Stimulated activated CD4-positive, alpha-beta T cell treated with anti-CD3 and anti-CD28 coated beads, Interleukin-1b, Interleukin-23, amount 100 ng/mL, for 48 hours (primary cell): ENCODE results near the gene GRM7.

Experiments
- DNase-seq: peaks from one replicate; pipeline ENCODE4 v3.0.0-alpha.2; 2020

GRM7 gene

GRCh38 chr3:6985848-6986247 lies 124.9 kb downstream of the GRM7 start:
- no peak for DNase-seq

GRCh38 chr3:6989608-6990291 lies 128.8 kb downstream of the GRM7 start:
- DNase-seq, result no peak

- no peak for DNase-seq
These were observed 133.3 kb downstream of the GRM7 start for GRCh38 chr3:6994081-6994668.

GRCh38 chr3:7000501-7000900 lies 139.6 kb downstream of the GRM7 start:
- no peak for DNase-seq

DNA sequence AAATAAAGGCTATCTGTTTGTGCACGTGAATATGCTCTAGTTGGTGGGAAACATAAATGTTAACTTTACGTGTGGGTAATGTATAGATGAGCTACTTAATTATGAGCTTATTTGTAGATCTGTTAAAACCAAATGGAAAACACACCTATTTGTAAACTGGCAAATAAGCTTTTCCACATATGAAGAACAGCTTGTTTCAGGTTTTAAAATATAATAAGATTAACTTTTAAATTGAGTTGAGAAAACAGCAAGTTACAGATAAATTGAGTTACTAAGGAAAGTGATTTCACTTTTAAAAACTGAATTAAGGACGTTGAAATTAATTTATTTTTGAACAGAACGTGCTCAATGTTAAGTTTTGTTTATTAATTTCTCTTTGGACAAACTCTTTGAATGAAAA lies 140.5 kb downstream of the GRM7 start:
- no peak for DNase-seq

GRCh38 chr3:7015683-7016440 lies 154.9 kb downstream of the GRM7 start:
- DNase-seq, result no peak

GRCh38 chr3:7025581-7026300 lies 164.8 kb downstream of the GRM7 start:
- no peak for DNase-seq

- no peak for DNase-seq
These were observed 168.6 kb downstream of the GRM7 start for GRCh38 chr3:7029562-7029961.

GRCh38 chr3:7038394-7038793 lies 177.5 kb downstream of the GRM7 start:
- no peak for DNase-seq

DNA sequence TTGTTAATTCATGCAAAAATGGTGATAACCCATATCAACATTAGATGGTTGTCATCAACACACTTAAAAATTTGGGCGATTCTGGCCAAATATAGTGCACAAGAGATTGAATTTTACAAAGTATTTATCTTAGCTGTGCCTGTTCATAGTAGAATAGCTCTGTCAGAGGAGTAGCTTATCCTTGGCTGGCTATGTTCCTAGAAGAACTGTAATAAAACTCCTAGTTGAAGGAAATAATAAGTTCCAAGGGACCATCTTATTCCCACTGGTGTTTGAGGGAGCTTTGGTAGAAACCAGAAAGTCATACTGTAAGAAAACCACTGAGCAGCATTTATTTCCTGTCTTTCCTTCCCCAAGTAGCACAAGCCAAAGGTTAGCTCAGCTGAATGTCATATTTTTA lies 201.8 kb downstream of the GRM7 start:
- DNase-seq, result no peak

GRCh38 chr3:7070461-7070860 lies 209.5 kb downstream of the GRM7 start:
- no peak for DNase-seq

GRCh38 chr3:7074217-7074616 lies 213.3 kb downstream of the GRM7 start:
- no peak for DNase-seq

DNA sequence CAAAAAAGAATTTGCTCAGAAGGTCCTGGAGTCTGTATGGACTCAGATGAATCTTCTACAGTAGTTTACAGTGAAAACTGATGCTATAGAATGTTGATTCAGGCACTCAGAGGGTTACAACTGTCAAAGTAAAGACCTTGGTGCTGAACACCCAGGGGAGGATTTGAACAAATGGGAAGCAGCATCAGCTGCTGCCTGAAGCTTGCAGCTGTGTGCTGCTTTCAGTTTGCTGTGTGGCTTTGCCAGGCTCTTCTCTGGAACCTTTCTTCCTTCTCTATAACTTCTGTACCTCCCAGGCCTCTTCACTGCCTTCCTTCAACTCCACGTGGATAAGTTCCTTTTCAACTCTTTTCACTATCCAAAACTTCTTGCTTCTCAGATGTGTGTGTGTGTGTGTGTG lies 214.2 kb downstream of the GRM7 start:
- DNase-seq, result no peak

- DNase-seq, result no peak
These were observed 215.0 kb downstream of the GRM7 start for GRCh38 chr3:7075901-7076300.

DNA sequence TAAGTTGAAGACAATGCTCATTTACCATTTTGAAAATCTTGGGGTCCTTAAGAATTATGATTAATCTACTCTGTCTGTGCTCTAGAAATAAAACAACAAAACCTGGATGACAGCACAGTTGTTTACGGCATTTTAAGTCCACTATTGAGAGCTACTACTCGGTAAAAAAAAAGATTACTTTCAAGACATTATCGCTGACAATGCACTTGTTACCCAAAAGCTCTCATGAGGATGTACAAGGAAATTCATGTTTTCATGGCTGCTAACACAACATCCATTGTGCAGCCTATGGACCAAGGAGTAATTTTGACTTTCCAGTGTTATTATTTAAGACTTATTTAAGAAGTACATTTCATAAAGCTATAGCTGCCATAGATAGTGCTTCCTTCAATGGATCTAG lies 221.3 kb downstream of the GRM7 start:
- DNase-seq, result no peak

DNA sequence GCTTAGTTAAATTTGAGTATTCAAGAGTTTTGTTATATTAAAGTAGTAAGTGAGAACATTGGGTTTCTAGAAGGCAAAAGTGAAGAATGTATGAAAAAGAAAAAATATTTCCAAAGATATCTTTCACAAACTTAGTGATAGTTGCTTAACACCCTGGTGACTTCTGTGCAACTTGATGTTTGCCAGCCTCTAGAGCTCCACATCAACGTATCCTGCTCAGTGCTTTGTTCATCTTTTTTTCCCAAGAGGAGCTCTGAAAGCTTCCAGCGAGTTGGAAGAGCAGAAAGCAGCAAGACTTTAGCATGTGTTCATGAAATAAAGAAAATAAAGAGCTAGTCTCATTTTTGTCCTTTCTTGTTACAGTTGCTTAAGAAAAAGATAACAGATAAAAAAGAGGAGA lies 225.5 kb downstream of the GRM7 start:
- no peak for DNase-seq

DNA sequence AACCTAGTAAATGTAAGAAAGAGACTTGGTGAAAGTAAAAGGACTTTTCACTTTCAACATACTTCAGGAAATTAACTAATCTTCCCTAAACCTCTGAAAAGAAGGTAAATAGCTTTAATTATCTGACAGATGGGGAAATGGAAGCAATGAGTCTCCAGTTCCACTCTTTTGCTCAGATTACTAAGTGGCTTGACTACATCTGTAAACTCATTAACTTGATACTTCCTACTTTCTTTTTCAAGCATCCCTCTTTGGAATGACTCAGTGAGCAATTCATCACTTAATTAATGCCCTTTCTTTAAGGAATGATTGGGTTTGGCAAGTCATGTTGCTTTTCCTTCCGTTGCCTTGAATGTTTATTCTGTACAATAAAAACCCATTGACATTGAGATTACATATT lies 234.2 kb downstream of the GRM7 start:
- DNase-seq, result no peak

DNA sequence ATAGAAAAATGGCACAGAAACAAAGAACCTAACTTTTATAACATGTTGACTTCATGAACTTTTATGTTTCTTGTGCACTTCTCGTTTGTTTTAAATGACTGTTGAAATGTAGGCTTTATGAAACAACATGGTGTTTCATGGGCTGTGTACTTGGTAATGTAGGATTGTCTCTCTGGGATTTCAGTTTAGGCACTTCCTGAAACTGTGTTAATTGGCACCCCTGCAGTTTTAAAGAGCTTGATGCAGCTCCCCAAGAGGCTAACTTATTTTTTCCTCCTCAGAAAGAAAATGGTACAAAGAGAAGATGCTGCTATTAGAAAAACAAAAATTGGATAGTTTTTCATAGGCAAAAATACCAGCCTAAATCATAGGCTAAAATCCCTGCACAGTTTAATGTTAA lies 239.2 kb downstream of the GRM7 start:
- no peak for DNase-seq

DNA sequence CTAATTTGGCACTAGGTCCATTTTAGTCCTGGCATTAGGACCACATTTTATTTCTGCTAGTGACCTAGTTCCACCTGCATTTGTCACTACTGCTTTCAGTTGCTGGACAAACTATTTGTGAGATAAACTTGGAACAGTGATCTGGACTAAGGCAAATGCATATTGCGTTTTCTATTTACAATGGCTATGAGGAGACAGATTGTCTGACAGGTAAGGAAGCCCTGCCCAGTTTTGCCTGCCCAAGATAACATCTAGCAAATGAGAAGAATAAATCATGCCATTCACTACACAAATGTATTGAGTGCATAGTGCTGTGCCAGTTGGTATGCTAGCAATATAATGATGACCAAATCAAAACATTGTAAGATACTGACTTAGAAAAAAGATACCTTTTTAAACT lies 245.7 kb downstream of the GRM7 start:
- no peak for DNase-seq

GRCh38 chr3:7112523-7113056 lies 251.7 kb downstream of the GRM7 start:
- no peak for DNase-seq

- DNase-seq, result peak; percentile 1
These were observed 283.9 kb downstream of the GRM7 start for GRCh38 chr3:7144697-7145308.

- DNase-seq, result no peak
These were observed 285.6 kb downstream of the GRM7 start for GRCh38 chr3:7146529-7146928.

DNA sequence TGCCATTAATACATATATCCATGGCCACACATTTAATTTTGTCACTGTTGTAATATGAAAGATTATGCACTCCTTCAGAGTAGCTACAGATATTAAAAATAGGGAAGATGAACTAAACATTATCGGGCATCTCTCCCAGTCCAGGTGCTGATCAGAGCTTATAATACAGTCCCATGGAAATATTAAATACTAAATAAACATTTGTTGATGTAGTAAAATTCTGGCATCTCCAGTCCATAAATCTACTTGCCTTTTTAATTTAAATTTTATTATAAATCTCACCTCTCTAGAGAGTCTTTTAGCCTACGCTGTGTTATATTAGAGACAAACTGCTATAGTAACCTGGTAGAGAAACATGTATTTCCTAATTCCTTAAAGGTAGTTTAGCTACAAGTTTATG lies 297.6 kb downstream of the GRM7 start:
- no peak for DNase-seq
